ENCODE data around the gene GPC6.
"Not testable (repeated sequence)": the region's sequence is repeated elsewhere in the genome, so short reads cannot be mapped to it uniquely, and the experiment has no call there.

The GPC6 gene

GRCh38 chr13:93435651-93436050 is 209.0 kb downstream of the GPC6 start:
- H3K4me3 ChIP-seq (replicated peaks; ENCODE audit: low read depth, low read length), result no peak overlapping the region
- no peak for DNase-seq (ENCODE audit: extremely low read depth, low read depth)
- TF ChIP-seq, protein P1, sequence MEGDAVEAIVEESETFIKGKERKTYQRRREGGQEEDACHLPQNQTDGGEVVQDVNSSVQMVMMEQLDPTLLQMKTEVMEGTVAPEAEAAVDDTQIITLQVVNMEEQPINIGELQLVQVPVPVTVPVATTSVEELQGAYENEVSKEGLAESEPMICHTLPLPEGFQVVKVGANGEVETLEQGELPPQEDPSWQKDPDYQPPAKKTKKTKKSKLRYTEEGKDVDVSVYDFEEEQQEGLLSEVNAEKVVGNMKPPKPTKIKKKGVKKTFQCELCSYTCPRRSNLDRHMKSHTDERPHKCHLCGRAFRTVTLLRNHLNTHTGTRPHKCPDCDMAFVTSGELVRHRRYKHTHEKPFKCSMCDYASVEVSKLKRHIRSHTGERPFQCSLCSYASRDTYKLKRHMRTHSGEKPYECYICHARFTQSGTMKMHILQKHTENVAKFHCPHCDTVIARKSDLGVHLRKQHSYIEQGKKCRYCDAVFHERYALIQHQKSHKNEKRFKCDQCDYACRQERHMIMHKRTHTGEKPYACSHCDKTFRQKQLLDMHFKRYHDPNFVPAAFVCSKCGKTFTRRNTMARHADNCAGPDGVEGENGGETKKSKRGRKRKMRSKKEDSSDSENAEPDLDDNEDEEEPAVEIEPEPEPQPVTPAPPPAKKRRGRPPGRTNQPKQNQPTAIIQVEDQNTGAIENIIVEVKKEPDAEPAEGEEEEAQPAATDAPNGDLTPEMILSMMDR (IDR thresholded peaks at IDR 0.05; ENCODE audit: low read depth, low read length, missing control alignments), result no peak

DNA sequence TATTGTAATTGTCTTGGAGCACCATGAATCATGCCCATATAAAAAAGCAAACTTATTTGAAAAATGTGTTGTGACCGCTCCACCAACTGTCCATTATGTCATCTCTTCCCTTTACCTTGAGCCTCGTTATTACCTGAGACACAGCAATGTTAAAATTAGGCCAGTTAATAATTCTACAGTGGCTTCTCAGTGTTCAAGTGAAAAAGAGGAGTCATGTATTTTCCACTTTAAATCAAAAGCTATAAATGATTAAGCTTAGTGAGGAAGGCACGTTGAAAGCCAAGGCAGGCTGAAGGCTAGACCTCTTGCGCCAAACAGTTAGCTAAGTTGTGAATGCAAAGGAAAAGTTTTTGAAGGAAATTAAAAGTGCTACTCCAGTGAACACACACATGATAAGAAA is 210.5 kb downstream of the GPC6 start:
- H3K4me3 ChIP-seq (replicated peaks; ENCODE audit: low read depth, low read length), result no peak overlapping the region
- TF ChIP-seq, protein P1 (IDR thresholded peaks at IDR 0.05; ENCODE audit: low read depth, low read length, missing control alignments), result no peak
- DNase-seq (ENCODE audit: extremely low read depth, low read depth), result no peak

DNA sequence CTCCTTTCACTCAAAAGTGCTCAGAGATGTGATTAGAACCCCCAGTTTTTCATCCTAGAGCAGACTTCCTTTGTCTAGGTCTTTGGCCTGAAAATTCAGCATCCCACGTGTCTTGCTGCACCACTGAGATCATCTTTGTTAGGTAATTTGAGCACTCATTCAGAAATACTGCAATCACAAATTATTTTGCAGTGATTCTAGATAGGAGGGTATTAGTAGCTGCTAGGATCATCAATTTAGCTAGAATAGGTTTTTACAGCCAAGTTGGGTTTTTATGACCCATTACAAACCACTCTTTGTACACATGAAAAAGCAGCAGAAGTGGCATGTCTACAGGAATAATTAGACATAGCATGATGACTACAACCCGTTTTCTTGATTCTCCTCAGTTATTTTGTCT is 219.6 kb downstream of the GPC6 start:
- TF ChIP-seq, protein P1 (IDR thresholded peaks at IDR 0.05; ENCODE audit: low read depth, low read length, missing control alignments), result no peak
- H3K4me3 ChIP-seq (replicated peaks; ENCODE audit: low read depth, low read length), result no peak overlapping the region
- DNase-seq (ENCODE audit: extremely low read depth, low read depth), result no peak

- DNase-seq (ENCODE audit: extremely low read depth, low read depth), result no peak
- TF ChIP-seq, protein P1 (IDR thresholded peaks at IDR 0.05; ENCODE audit: low read depth, low read length, missing control alignments), result no peak
- no peak overlapping the region for H3K4me3 ChIP-seq (replicated peaks; ENCODE audit: low read depth, low read length)
Measured at GRCh38 chr13:93450191-93450621, 223.6 kb downstream of the GPC6 start.

DNA sequence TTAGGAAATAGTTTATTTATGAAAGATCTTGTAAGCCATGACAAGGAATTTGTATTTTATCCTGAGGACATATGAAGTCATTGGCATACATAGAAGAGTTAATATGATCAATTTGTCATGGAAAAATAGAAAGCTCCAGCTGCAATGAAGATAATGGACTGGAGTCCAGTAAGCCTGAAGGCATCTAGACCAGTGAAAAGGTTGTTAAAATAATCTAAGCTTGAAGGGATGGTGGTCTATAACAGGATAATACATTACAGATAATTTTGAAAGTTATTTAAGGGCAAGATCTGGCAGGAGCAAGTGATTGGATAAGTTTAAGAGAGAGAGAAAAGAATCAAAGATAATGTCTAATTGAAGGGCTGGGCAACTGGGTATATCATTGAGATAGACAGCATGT is 224.2 kb downstream of the GPC6 start:
- no peak overlapping the region for H3K4me3 ChIP-seq (replicated peaks; ENCODE audit: low read depth, low read length)
- no peak for DNase-seq (ENCODE audit: extremely low read depth, low read depth)
- TF ChIP-seq, protein P1 (IDR thresholded peaks at IDR 0.05; ENCODE audit: low read depth, low read length, missing control alignments), result no peak

- DNase-seq (ENCODE audit: extremely low read depth, low read depth); H3K4me3 ChIP-seq (replicated peaks; ENCODE audit: low read depth, low read length): not testable (repeated sequence)
Measured at GRCh38 chr13:93454676-93455235, 228.1 kb downstream of the GPC6 start.

GRCh38 chr13:93455861-93456260 is 229.3 kb downstream of the GPC6 start:
- no peak overlapping the region for H3K4me3 ChIP-seq (replicated peaks; ENCODE audit: low read depth, low read length)
- DNase-seq (ENCODE audit: extremely low read depth, low read depth), result no peak
- TF ChIP-seq, protein P1 (IDR thresholded peaks at IDR 0.05; ENCODE audit: low read depth, low read length, missing control alignments), result no peak
